GM18909 (cell line): ENCODE results near the gene SLC6A7.
"Not testable (repeated sequence)": the region's sequence is repeated elsewhere in the genome, so short reads cannot be mapped to it uniquely, and the experiment has no call there.

Source experiments
- ATAC-seq: cut with Tn5 transposase; IDR thresholded peaks from one replicate; pipeline ENCODE4 v1.9.1; 2021; ENCODE audit warnings: mild to moderate bottlenecking; ENCODE audit not compliant: unreplicated experiment, poor library complexity

SLC6A7 gene

DNA sequence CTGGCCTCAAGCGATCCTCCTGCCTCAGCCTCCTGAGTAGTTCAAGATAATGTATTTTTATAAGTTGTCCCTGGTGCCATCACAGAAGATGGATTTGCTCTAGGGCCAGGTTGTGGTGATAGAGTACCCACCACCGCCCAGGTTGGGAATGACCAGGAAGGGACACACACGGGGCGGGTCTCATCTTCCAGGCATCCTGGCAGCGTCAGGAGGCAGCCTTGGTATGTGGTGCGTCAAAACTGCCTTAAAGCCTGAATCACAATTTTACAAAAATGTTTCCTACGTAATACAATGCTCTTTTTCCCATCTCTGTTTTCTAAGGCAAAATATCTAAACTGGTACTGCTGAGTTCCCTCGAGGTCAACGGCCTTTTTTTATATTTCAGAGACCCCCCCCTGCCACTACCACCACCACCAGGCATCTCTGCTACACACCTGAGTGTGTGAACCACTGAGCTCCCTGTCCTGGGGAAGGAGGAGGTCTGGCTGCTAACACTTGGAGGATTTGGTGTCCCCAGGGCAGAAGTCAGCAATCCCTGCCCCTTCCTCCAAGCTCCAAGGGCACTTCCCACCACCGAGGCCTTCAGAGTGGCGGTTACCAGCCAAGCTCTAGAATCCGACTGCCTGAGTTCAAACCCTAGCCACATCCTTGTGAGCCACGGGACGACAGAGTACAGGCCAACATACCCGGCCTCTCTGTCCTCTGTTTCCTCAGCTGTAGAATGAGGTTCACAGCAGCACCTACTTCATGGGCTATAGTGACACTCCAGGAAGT, 47.3 kb downstream of the SLC6A7 start:
- ATAC-seq = no peak

DNA sequence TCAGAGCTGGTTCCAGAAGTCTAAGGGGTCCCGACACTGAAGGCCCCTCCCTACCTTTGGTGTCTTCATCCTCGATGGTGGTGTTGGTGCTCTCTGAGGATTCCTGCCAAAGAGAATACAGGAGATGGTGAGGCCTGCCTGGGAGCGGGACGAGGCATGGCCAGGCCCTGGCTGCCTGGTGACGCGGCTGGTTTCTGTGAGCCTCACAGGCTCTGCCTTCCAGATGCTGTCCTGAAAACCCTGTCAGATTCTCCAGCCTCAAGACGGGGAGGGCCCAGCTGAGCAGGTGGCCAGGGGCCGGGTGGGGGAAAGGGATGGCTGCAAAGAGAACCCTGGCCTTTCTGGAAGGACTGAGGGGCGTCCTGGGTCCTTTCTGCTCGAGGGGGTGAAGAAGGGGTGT, 48.8 kb downstream of the SLC6A7 start:
- ATAC-seq = no peak

DNA sequence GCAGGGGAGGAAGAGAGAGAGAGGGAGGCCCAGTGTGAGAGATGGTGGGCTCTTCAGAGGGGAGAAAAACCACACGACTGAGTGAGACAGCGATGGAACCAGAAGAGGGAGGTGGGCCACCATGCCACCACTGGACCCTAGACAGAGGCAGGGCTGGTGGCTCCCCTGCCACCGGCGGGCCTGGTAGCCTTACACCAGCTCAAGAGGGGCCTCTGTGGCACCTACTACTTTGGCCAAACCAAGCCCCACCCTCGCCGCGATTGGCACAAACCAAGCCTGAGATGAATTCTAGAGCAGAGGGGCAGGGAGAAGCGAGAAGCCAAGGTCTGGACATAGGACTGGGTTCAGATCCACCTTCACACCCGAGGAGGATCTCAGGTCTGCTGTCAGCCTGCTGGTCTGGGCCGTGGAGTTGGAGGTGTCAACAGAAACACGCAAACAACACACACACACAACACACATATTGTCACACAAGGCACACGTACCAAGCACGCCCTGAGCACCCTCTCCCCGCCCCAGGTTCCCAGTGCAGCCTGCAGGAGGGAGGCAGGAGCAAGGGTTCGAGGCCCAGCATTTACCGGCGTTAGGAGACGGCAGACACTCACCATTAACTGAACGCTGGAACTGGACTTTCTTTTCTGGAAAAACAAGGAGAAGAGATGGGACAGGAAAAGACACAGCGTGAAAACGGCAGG, 49.4 kb downstream of the SLC6A7 start:
- no peak for ATAC-seq

DNA sequence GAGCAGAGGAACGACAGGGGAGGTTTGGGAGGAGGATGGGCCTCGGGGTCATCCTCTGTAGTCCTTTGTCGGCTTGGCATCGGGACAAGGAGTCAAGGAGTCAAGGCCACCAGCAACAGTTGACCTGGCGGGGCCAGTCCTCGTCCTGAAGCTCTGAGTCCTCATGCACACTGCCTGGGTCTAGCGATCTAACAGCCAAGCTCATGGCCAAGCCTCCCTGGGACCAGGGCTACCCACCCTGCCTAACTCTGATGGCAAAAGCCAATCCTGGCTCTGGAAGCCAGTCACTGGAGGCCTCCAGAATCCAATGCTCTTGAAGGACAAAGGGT, 49.9 kb downstream of the SLC6A7 start:
- ATAC-seq = no peak

DNA sequence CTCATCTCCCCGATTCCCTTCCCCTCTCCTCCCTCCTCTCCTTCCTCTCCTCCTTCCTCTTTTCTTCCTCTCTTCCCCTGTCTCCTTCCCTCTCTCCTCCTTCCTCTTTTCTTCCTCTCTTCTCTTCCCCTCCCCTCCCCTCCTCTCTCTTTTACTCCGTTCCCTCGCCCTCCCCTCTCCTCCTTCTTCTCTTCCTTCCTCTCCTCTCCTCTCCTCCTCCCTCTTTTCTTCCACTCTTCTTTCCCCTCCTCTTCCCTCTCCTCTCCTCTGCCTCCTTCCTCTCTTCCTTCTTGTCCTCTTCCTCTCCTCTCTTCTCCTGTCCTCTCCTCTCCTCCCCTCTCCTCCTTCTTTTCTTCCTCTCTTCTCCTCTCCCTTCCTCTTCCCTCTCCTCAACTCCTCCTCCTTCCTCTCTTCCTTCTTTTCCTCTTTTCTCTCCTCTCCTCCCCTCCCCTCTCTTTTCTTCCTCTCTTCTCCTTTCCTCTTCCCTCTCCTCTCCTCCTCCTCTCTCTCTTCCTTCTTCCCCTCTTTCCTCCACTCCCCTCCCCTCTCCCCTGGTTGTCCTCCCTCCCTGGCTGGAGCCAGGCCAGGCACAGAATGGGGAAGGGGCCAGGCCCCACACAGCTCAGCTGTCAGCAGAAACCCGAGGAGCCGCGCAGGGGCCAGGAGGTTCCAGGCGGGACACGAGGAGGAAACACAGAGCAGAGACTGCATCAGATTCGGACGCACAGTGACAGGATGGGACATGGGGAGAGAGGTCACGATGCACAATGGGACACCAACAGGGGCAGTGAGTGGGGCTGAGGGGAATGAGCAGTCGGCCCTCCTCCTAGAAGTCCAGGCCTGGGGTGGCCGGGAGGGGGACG, 51.7 kb downstream of the SLC6A7 start:
- no peak for ATAC-seq

DNA sequence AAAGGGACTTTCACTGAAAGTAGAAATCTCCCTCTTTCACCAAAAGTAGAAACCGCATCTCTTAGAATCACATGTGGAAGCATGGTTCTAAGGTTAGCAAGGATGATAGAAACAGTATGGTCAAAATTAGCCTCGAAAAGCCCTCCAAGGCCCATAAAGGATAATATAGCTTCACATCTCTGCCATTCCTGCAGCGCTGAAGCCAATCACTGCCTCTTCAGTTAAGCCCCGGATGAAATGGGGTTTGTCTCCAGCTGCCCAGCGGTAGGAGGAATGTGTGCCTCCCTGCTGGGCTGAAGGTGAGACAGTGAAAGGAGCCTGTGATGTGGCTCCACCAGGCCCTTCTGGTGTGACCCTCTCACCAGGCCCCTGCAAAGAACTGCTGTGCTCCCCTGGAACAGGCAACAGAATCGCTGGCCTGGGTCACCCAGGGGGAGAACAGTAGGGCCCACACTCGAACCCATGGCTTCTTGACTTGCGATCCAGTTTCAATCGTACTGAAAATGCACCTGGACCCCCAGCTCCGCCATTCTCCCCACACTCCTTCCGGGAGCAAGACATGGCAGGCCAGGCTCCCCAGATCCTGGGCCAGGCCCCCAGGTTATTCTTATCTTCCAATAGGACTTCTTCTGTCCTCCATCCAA, 52.5 kb downstream of the SLC6A7 start:
- ATAC-seq = no peak

DNA sequence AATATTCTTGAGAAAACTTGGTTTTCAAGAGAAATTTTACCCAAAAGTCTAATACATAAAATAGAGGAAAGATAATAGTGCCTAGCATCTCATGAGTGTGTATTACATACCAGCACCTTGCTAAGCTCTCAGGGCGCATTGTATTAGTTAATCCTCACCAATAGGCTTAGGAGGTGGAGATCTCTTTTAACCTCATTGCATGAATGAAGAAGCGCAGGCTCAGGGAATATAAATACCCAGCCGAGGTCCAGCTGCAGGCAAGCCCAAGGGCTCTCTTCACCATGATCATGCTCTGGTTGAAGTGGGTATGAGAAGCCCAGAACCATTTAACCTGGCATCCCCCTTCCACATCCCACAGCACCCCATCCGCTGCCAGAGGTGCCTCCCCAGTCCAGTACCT, 53.7 kb downstream of the SLC6A7 start:
- ATAC-seq = no peak

DNA sequence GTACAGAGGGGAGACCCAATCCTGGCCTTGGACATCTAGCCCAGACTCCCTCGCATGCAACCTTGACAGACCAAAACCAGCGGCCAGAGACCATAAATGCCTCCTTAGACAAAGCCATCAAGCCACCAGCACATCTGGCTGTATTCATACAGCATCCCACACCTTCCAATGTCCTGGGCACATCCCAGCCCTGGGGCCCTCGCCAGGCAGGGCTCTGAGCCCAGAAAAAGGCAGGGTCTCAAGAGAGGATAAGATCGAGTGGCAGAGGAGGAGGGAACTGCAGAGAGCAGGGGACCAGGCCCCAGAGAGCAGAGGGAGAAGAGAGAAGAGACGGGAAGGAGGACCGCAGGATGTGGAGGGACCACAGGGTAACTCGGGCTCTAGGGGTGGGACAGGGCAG, 54.3 kb downstream of the SLC6A7 start:
- ATAC-seq = no peak

DNA sequence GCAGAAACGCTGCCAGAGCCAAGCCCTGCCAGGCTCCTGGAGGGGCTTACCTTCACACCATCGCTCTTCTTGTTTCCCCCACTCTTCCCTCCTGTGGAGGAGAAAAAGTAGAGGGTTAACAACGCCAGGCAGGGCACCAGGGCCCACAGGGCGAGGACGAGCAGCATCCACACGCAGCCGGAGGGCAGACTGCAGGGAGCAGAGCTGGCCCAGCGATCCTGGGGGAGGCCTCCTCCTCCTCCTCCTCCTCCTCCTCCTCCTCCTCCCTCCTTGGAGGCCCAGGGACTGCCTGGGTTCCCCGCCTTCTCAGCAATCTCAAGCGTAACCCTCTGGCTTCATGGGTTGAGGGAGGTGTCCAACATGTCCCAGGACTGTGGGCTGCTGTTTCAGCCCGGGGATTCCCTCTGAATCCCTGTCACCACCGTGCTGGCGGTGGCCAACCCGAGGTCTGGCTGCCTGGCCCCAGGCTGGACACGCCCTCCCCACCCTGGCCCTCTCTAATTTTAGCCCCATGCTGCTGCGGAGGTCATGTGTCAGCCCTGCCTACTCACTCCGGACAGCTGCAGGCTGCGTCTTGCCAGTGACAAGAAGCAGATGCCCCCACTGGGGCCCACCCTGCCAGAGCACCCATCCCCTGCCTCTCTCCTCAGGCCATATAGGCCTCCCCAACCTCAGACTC, 55.4 kb downstream of the SLC6A7 start:
- no peak for ATAC-seq

DNA sequence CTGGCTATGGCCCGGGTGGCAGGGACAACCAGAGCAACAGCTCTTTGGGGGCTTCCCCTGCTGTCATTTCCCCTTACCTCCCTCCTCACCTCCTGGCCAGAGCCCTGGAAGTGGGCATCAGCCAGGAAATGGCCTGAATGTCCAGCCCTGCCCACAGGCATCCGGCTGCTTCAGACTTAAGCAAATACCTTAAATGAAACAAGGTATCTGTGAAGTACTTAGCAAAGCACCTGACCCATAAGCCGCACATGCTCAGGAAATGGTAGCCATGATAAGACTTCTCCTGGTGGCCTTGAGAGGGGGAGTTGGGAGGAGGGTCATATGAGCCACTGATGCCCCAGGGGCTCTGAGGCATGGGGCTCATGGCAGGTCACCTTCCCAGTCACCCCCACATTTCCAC, 55.9 kb downstream of the SLC6A7 start:
- ATAC-seq = no peak

DNA sequence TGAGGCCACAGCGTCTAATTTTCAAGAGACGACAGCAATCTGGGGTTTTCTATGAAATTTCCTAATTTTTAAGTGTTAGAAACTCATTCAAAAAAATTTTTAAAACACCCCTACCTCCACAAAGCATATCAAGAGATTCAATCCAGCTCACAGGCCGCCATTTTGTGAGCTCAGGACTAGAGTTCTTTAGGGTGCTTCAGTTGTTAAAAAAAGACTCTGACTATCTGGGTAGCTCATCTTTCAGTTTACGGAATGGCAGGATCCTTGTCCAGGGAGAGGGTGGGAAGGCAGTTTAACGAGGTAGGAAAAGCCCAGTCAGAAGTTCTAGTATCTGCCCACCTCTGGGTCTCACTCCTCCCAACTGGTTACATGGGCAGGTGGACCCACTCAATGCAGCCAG, 56.6 kb downstream of the SLC6A7 start:
- no peak for ATAC-seq

DNA sequence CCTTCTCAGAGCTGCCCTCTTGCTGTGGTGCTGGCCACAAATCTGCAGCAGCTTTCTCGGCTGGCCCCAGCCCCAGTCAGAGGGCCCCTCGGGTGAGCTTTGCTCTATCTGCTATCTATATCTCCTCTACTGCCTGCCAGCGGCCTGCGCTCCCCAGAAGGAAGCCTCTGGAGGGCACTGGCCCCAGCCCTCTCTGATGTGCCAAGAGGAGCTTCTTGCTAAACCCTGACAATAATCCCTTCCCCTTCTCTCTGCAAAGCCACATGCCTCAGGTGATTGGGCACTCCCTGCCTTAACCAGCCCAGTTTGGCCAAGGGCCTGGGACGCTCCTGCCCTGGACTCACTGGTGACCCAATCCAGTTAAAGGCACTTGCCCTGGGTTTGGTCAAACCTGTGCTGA, 57.0 kb downstream of the SLC6A7 start:
- ATAC-seq = no peak

DNA sequence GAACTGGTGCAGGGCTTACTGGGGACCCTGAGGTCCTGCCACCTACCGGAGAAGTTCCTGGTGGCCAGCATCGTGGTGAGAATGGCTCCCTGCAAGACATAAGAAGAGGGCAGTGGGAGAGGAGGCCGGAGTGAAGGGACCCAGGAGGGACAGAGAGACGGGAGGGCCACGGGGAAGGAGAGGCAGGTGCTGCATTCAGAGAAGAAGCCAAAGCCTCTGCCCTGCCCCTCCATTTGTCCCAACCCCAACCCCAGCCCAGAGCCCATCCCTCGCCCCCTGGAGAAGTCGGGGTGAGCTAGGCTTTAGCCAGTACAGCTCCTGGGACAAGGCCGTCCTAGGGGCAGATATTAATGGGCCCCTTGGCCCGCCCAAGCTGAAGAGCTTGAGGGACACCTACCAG, 57.9 kb downstream of the SLC6A7 start:
- ATAC-seq = no peak

DNA sequence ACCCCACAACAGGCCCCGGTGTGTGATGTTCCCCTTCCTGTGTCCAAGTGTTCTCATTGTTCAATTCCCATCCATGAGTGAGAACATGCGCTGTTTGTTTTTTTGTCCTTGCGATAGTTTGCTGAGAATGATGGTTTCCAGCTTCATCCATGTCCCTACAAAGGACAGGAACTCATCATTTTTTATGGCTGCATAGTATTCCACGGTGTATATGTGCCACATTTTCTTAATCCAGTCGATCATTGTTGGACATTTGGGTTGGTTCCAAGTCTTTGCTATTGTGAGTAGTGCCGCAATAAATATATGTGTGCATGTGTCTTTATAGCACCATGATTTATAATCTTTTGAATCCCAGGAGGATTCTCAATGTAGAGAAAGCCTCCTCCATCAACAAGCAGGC, 58.6 kb downstream of the SLC6A7 start:
- ATAC-seq = not testable (repeated sequence)

DNA sequence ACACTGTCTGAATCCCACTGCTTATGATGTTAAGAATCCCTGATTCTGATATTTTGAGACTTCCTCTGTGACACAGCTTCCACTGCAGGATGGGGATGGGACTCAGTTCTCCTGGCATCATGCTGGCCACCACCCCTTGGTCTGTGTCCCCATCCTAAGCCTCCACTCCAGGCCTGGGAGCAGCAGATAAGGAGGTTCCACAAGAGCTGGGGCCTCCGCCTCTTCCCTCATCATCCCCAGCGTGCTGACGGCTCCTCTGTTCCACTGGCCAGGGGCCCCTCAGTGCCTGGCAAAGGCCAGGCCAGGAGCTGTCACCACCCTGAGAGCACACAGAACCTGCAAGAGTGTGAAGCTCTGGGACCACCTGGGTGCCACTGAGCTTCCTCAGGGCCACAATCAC, 59.1 kb downstream of the SLC6A7 start:
- ATAC-seq = no peak

DNA sequence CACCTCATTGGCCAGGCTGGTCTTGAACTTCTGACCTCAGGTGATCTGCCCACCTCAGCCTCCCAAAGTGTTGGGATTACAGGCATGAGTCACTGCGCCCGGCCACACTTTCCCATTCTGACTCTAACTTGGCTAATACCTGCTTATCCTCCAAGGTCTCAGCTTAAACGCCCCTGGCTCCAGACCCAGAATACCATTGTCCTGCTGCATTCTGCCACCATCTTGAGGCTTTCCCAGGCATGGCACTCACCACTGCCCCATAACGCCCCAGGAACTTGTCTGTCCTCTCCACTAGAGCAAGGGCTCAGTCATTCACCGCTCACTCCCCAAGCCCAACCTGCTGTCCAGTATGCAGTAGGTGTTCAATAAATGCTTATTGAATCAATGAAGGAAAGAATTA, 59.9 kb downstream of the SLC6A7 start:
- no peak for ATAC-seq

DNA sequence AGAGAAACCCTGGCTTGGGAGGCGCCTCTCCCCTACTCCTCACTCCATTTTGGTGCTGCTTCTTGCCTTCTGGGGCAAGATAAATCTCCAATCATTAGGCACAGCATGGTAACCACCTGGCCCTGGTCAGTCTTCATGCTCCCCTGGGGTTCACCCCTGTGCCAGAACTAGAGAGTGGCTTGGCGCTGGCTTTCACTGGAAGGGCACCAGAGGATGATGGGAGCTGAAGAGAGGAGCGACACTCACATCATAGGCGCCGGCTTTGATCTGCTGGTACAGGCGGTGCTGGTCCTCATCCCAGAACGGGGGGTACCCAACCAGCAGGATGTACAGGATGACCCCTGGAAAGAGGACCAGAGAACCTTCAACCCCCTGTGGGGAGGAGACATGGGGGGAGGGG, 61.6 kb downstream of the SLC6A7 start:
- ATAC-seq = no peak

DNA sequence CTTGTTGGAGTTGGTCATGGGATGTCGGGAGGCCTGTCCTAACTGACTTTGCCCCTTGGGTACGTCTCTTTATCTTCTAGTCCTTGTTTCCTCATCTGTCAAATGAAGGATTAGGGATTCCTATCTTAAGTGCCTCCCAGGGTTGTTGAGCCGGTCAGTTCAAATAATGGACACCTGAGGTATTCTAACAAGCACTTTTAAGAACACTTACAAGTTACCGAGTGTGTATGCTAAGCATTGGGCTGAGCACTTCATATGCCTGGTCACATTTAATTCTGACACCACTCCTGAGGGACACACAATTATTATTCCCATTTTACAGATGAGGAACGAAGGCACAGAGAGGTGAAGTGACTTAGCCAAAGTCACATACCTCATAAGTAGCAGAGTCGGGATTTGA, 62.6 kb downstream of the SLC6A7 start:
- ATAC-seq = no peak

DNA sequence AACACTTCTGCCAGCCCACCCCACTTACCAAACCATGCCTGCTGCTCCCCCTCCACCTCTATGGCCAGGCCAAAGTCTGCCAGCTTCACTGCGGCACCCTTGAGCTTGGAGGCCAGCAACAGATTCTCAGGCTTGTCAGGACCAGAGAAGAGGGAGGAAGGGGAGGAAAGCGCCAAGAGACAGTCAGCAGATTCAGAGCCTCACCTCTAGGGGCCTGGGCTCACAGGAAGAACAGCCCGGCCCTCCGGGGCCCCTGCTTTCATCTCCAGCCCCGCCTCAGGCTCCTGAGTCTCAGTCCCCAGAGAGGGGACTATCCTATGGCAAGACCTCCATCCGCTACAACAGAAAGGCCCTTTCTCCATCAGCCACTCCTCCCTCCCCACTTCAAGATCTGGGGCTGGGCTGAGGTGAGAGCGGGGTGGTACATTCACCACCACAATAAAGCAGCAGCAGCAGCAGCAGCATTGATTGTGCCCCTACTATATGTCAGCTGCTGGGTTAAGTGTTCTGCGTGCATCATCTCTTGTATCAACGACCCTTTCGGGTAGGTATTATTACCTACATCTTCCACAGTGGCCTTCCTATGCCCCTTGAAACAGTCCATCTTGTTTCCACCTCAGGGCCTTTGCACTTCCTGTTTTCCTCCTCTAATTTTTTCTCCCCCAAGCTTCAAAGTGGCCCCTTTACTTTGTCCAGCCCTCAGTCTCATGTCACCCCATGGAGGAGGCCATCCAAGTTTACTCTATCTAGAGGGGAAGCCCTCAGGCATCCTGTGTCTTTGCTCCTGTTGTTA, 63.8 kb downstream of the SLC6A7 start:
- ATAC-seq = no peak

DNA sequence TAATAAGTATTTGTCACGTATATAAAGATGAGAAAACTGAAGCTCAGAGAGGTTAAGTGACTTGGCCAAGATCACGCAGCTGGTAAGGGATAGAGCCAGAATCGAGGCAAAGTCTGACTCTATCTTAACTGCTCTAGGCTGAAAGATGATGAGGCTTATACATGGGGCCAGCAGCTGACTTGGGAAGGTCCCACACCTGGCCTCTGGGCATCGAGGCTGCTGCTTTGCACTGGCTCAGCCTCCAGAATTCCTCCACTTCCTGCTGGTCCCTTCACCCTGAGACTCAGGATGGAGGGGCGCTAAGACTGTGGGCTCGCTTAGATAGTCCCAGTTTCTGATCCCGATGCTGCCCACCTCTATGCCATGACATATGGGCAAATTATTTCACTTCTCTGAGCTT, 64.5 kb downstream of the SLC6A7 start:
- ATAC-seq = no peak
